ENCODE data around the gene CSNK2A2. TPM values are rescaled to one million over a fixed set of nuclear protein-coding genes. Genes with fewer than 3 reads are reported as not detected.

The CSNK2A2 gene
- total and polyA plus RNA-seq, 9 of the 15 experiments (the other 6 are each of a cell fraction or from before 2014, with no cell fraction given), result 20.8 to 109 (median 44.7) TPM

DNA sequence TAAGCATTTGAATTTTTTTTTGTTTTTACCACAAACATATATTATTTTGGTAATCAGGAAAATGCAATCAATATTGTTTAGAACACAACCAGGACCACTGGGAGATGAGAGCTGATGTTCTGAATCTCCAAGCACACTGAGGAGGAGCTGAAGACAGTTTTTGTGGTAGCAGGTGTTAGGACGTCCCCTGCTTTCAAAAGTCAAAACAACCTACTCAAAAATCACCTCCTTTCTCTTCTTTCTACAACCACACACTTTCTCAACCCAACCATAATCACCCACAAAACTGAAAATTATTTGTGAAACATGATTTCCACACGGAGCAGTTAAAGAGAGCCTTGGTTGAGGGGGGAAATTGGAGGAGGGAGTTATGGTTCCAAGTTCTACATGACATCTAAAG is 42.1 kb downstream of the CSNK2A2 start:
- intact Hi-C loops (cut with micrococcal nuclease), result no loop called here
- ATAC-seq (no peak), FAIRE-seq (no peak), DNase-seq (ENCODE audit: extremely low read depth in 1 of 4, low spot score in 3 of 4) (no peak)
- no peaks in the 10 kb centered on the region for H3K4me1 ChIP-seq (replicated peaks in 1 of 2; ENCODE audit: control insufficient read depth in 2 of 2, insufficient read depth in 2 of 2, low read length in 2 of 2)
- TF ChIP-seq SRF (CRISPR knock-in tag; IDR thresholded peaks at IDR 0.05) (no peak), MCM5 (IDR thresholded peaks at IDR 0.05; ENCODE audit: low read depth) (no peak), TSC22D4 (tag; IDR thresholded peaks at IDR 0.05) (no peak), PURB (CRISPR knock-in tag; IDR thresholded peaks at IDR 0.05; ENCODE audit: low read depth) (no peak), ZNF3 (CRISPR knock-in tag; IDR thresholded peaks at IDR 0.05) (no peak), GABPB1 (CRISPR knock-in tag; IDR thresholded peaks at IDR 0.05) (no peak), ZC3H4 (CRISPR knock-in tag; IDR thresholded peaks at IDR 0.05; ENCODE audit: borderline replicate concordance) (no peak), ZBED1 (IDR thresholded peaks at IDR 0.05) (no peak), ZEB2 (IDR thresholded peaks at IDR 0.05) (no peak), HNRNPLL (IDR thresholded peaks at IDR 0.05; ENCODE audit: low read depth, low read length, poor library complexity, severe bottlenecking) (no peak)
- TF ChIP-seq, protein P1, sequence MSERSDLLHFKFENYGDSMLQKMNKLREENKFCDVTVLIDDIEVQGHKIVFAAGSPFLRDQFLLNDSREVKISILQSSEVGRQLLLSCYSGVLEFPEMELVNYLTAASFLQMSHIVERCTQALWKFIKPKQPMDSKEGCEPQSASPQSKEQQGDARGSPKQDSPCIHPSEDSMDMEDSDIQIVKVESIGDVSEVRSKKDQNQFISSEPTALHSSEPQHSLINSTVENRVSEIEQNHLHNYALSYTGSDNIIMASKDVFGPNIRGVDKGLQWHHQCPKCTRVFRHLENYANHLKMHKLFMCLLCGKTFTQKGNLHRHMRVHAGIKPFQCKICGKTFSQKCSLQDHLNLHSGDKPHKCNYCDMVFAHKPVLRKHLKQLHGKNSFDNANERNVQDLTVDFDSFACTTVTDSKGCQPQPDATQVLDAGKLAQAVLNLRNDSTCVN (CRISPR knock-in tag; IDR thresholded peaks at IDR 0.05), result no peak
- 10% methylated on average over 2 of the region's 2 CpGs for WGBS (ENCODE audit: insufficient coverage, low coverage, missing lambda C conversion rate)
- no peak overlapping the region for H3K4me3 ChIP-seq
- H3K27ac ChIP-seq (ENCODE audit: extremely low read depth, low read depth, low read length), result no peak overlapping the region
- H3K4me2 ChIP-seq (ENCODE audit: insufficient read depth, low read length), result no peak overlapping the region
- no peaks in the 10 kb centered on the region for H3K27me3 ChIP-seq (ENCODE audit: control insufficient read depth in 2 of 2, insufficient read depth in 2 of 2, low read length in 2 of 2)
- peaks cover 12% of the 10 kb centered on the region; the same call in 1 of the 3 replicates for H3K36me3 ChIP-seq (ENCODE audit: control insufficient read depth, insufficient read depth, low read length)
- ChIA-PET POLR2A (no interaction called here), CTCF (ENCODE audit: low intra/inter-chr PET ratio) (no interaction called here)
- H2AFZ ChIP-seq (ENCODE audit: low read depth, low read length), result no peak overlapping the region
- in situ Hi-C loops (cut with MboI), result no loop called here
- H3K79me2 ChIP-seq (ENCODE audit: control insufficient read depth, insufficient read depth, low read length), result no peaks in the 10 kb centered on the region
- H4K20me1 ChIP-seq (replicated peaks; ENCODE audit: control insufficient read depth, insufficient read depth, low read length), result no peaks in the 10 kb centered on the region
- BruUV-seq (replicated peaks), result no TSS peak
- no peaks in the 10 kb centered on the region for H3K9me3 ChIP-seq (replicated peaks; ENCODE audit: control insufficient read depth, insufficient read depth, low read depth, low read length)
- no peaks in the 10 kb centered on the region for H3K9me1 ChIP-seq (ENCODE audit: control insufficient read depth, insufficient read depth, low read length)
- H3K9ac ChIP-seq (ENCODE audit: insufficient read depth in 1 of 2, low read depth in 2 of 2, low read length in 2 of 2), result no peak overlapping the region

Measured in K562 (cell line).